ENCODE data around the gene P4HB. TPM values are rescaled to one million over a fixed set of nuclear protein-coding genes. Genes with fewer than 3 reads are reported as not detected.

The P4HB gene
- total and polyA plus RNA-seq, 2 experiments from 2014 or later: 206 to 620 TPM

DNA sequence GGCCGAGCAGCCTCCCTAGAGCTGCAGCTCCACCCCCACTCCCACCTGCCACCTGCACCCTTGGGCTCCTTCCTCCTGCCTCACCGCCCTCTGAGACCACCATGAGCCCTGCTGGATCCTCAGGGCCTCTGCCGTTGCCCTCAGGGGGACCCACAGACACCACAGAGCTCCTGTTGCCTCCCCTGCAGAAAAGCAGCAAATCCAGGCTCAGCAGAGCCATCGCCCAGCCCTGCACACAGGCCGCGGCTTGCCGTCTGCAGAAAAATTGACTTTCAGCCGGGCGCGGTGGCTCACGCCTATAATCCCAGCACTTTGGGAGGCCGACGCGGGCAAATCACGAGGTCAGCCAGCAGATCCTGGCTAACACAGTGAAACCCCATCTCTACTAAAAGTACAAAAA, 18.5 kb downstream of the P4HB start:
- H3K27ac Mint-ChIP-seq: no peak overlapping the region; the same call in 1 of the 2 replicates
- H3K27me3 Mint-ChIP-seq (ENCODE audit: insufficient read depth, low read depth, poor library complexity): no peaks in the 10 kb centered on the region

DNA sequence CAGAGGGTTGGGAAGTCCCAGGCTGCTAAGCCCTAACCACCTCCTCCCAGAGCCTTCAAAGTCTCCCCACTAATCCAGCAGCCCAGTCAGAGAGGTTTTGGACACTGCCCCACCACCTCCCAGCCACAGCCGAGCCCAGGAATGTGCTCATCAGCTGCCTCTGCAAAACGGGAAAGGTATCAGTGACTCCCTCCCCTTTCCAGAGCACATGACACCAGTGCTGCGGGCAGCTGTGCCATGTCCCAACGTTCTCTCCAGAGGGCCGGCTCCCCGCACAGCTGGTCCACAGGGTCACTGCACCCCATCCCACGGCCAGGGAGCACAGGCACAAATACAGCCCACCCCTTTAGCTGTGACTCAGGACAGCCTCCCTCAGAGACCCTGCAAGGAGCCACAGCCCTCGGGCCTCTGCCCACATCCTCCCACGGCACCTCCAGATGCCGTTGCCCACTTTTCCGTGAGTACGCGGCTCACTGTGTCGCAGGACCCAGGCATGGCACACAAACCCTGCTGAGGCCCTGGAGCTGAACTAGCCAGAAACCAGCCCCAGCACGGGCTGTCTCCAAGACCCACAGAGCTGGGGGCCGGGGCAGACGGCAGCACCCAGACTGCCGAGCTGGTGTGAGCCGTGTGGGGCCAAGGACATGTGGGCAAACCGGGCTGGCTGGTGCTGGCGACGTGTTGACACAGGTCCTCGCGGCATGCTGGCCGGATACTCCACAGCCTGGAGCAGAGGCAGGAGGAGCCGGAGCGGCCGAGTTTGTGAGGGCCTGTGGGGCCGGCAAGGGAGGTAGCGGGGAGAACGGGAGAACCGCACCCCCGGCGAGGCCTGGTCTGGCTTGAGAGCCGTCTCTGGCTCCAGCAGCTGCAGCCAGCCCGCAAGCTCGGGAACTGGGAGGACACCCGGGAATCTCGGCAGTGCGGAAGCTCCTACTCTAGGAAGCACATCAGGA, 19.2 kb downstream of the P4HB start:
- Histone ChIP-seq H3K27ac (ENCODE audit: low read depth) (no peak overlapping the region), H3F3A (replicated peaks; ENCODE audit: low read depth) (0 out of 2 replicates have a peak, but pooled peaks cover 5% of the 10 kb centered on the region), H3K79me2 (replicated peaks; ENCODE audit: insufficient read depth) (no peaks in the 10 kb centered on the region), H3K27me3 (ENCODE audit: insufficient read depth) (no peaks in the 10 kb centered on the region), H4K20me1 (replicated peaks; ENCODE audit: insufficient read depth) (peaks cover 6% of the 10 kb centered on the region; the same call in 1 of the 2 replicates), H3K4me2 (no peak overlapping the region), H2AFZ (no peak overlapping the region), H3K9me2 (ENCODE audit: insufficient read depth) (no peaks in the 10 kb centered on the region), H3K36me3 (ENCODE audit: insufficient read depth) (0 out of 2 replicates have a peak, but pooled peaks cover 7% of the 10 kb centered on the region), H3K4me1 (ENCODE audit: insufficient read depth) (no peaks in the 10 kb centered on the region), H3K4me3 (no peak overlapping the region)
- Mint-ChIP-seq H3K27ac (no peak overlapping the region), H3K9me3 (no peaks in the 10 kb centered on the region), H3K27me3 (ENCODE audit: insufficient read depth, low read depth, poor library complexity) (no peaks in the 10 kb centered on the region), H3K36me3 (ENCODE audit: low read depth) (peaks cover 20% of the 10 kb centered on the region), H3K4me3 (no peak overlapping the region), H3K4me1 (peaks cover 2% of the 10 kb centered on the region; the same call in 1 of the 3 replicates)
- ATAC-seq: peak; percentile 36
- peak; percentile 37 for DNase-seq (ENCODE audit: low spot score)
- TF ChIP-seq EZH2 (IDR thresholded peaks at IDR 0.05; ENCODE audit: low read depth, unreplicated experiment) (no peak), ZNF114 (CRISPR knock-in tag; IDR thresholded peaks at IDR 0.05) (no peak), CREB1 (CRISPR knock-in tag; IDR thresholded peaks at IDR 0.05; ENCODE audit: low read depth) (no peak), POLR2AphosphoS5 (IDR thresholded peaks at IDR 0.05; ENCODE audit: low read depth) (no peak), ZNF331 (CRISPR knock-in tag; IDR thresholded peaks at IDR 0.05; ENCODE audit: low read depth) (no peak)
- TF ChIP-seq, protein P1, sequence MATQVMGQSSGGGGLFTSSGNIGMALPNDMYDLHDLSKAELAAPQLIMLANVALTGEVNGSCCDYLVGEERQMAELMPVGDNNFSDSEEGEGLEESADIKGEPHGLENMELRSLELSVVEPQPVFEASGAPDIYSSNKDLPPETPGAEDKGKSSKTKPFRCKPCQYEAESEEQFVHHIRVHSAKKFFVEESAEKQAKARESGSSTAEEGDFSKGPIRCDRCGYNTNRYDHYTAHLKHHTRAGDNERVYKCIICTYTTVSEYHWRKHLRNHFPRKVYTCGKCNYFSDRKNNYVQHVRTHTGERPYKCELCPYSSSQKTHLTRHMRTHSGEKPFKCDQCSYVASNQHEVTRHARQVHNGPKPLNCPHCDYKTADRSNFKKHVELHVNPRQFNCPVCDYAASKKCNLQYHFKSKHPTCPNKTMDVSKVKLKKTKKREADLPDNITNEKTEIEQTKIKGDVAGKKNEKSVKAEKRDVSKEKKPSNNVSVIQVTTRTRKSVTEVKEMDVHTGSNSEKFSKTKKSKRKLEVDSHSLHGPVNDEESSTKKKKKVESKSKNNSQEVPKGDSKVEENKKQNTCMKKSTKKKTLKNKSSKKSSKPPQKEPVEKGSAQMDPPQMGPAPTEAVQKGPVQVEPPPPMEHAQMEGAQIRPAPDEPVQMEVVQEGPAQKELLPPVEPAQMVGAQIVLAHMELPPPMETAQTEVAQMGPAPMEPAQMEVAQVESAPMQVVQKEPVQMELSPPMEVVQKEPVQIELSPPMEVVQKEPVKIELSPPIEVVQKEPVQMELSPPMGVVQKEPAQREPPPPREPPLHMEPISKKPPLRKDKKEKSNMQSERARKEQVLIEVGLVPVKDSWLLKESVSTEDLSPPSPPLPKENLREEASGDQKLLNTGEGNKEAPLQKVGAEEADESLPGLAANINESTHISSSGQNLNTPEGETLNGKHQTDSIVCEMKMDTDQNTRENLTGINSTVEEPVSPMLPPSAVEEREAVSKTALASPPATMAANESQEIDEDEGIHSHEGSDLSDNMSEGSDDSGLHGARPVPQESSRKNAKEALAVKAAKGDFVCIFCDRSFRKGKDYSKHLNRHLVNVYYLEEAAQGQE (IDR thresholded peaks at IDR 0.05; ENCODE audit: unreplicated experiment): no peak
- TF ChIP-seq, protein P2, sequence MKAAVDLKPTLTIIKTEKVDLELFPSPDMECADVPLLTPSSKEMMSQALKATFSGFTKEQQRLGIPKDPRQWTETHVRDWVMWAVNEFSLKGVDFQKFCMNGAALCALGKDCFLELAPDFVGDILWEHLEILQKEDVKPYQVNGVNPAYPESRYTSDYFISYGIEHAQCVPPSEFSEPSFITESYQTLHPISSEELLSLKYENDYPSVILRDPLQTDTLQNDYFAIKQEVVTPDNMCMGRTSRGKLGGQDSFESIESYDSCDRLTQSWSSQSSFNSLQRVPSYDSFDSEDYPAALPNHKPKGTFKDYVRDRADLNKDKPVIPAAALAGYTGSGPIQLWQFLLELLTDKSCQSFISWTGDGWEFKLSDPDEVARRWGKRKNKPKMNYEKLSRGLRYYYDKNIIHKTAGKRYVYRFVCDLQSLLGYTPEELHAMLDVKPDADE (IDR thresholded peaks at IDR 0.05): no peak
- TF ChIP-seq, protein P3, sequence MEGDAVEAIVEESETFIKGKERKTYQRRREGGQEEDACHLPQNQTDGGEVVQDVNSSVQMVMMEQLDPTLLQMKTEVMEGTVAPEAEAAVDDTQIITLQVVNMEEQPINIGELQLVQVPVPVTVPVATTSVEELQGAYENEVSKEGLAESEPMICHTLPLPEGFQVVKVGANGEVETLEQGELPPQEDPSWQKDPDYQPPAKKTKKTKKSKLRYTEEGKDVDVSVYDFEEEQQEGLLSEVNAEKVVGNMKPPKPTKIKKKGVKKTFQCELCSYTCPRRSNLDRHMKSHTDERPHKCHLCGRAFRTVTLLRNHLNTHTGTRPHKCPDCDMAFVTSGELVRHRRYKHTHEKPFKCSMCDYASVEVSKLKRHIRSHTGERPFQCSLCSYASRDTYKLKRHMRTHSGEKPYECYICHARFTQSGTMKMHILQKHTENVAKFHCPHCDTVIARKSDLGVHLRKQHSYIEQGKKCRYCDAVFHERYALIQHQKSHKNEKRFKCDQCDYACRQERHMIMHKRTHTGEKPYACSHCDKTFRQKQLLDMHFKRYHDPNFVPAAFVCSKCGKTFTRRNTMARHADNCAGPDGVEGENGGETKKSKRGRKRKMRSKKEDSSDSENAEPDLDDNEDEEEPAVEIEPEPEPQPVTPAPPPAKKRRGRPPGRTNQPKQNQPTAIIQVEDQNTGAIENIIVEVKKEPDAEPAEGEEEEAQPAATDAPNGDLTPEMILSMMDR (conservative IDR thresholded peaks at IDR 0.05; ENCODE audit: low read depth in 2 of 2): no peak

More for the DNA sequence above, 18.5 kb downstream of the P4HB start:
- Histone ChIP-seq H3K4me3 (no peak overlapping the region), H3K79me2 (replicated peaks; ENCODE audit: insufficient read depth) (no peaks in the 10 kb centered on the region), H3F3A (replicated peaks; ENCODE audit: low read depth) (0 out of 2 replicates have a peak, but pooled peaks cover 5% of the 10 kb centered on the region), H3K4me1 (ENCODE audit: insufficient read depth) (no peaks in the 10 kb centered on the region), H3K9me2 (ENCODE audit: insufficient read depth) (no peaks in the 10 kb centered on the region), H3K27ac (ENCODE audit: low read depth) (no peak overlapping the region), H3K4me2 (no peak overlapping the region), H4K20me1 (replicated peaks; ENCODE audit: insufficient read depth) (peaks cover 6% of the 10 kb centered on the region; the same call in 1 of the 2 replicates), H3K36me3 (ENCODE audit: insufficient read depth) (0 out of 2 replicates have a peak, but pooled peaks cover 7% of the 10 kb centered on the region), H3K27me3 (ENCODE audit: insufficient read depth) (no peaks in the 10 kb centered on the region), H2AFZ (no peak overlapping the region)
- peaks cover 27% of the 10 kb centered on the region for H3K36me3 Mint-ChIP-seq (ENCODE audit: low read depth)
- no peak for TF ChIP-seq POLR2AphosphoS5 (IDR thresholded peaks at IDR 0.05; ENCODE audit: low read depth)
- TF ChIP-seq JUNB (IDR thresholded peaks at IDR 0.05; ENCODE audit: unreplicated experiment): no peak
- no peak for TF ChIP-seq STAT1 (IDR thresholded peaks at IDR 0.05; ENCODE audit: unreplicated experiment)
- no peaks in the 10 kb centered on the region for H3K9me3 Mint-ChIP-seq
- DNase-seq (ENCODE audit: low spot score): no peak
- no peak for ATAC-seq
- H3K4me1 Mint-ChIP-seq: peaks cover 2% of the 10 kb centered on the region; the same call in 1 of the 3 replicates
- H3K4me3 Mint-ChIP-seq: no peak overlapping the region

Data from GM23338 (cell line).